Measurements from ENCODE around the gene NPIPA8.
"Not testable (repeated sequence)": the region's sequence is repeated elsewhere in the genome, so short reads cannot be mapped to it uniquely, and the experiment has no call there.

The NPIPA8 gene

GRCh38 chr16:18336636-18337035 is at the start of gene NPIPA8:
NPIPA8 (minus strand) TSS chr16:18336736; CDS start chr16:18332662, 4,074 bp downstream.
- not testable (repeated sequence) for DNase-seq (ENCODE audit: low spot score)

GRCh38 chr16:18385285-18385684 is 48.7 kb upstream of the NPIPA8 start:
- DNase-seq (ENCODE audit: low spot score): not testable (repeated sequence)

- not testable (repeated sequence) for DNase-seq (ENCODE audit: low spot score)
These were observed 48.3 kb upstream of the NPIPA8 start for GRCh38 chr16:18384869-18385268.

GRCh38 chr16:18384098-18384636 is 47.6 kb upstream of the NPIPA8 start:
- not testable (repeated sequence) for DNase-seq (ENCODE audit: low spot score)

GRCh38 chr16:18382696-18383095 is 46.2 kb upstream of the NPIPA8 start:
- DNase-seq (ENCODE audit: low spot score): not testable (repeated sequence)

GRCh38 chr16:18347742-18348141 is 11.2 kb upstream of the NPIPA8 start:
- not testable (repeated sequence) for DNase-seq (ENCODE audit: low spot score)

- DNase-seq (ENCODE audit: low spot score): not testable (repeated sequence)
These were observed 10.5 kb upstream of the NPIPA8 start for GRCh38 chr16:18346993-18347392.

GRCh38 chr16:18344634-18345033 is 8.1 kb upstream of the NPIPA8 start:
- not testable (repeated sequence) for DNase-seq (ENCODE audit: low spot score)

- DNase-seq (ENCODE audit: low spot score): not testable (repeated sequence)
These were observed 5.5 kb upstream of the NPIPA8 start for GRCh38 chr16:18341986-18342385.

GRCh38 chr16:18341417-18341960 is 5.0 kb upstream of the NPIPA8 start:
- DNase-seq (ENCODE audit: low spot score): not testable (repeated sequence)

- not testable (repeated sequence) for DNase-seq (ENCODE audit: low spot score)
These were observed 2.7 kb upstream of the NPIPA8 start for GRCh38 chr16:18339210-18339609.

- not testable (repeated sequence) for DNase-seq (ENCODE audit: low spot score)
These were observed 24.7 kb downstream of the NPIPA8 start for GRCh38 chr16:18311811-18312210.

GRCh38 chr16:18309159-18309558 is 27.4 kb downstream of the NPIPA8 start:
- DNase-seq (ENCODE audit: low spot score): not testable (repeated sequence)

- DNase-seq (ENCODE audit: low spot score): not testable (repeated sequence)
These were observed 29.3 kb downstream of the NPIPA8 start for GRCh38 chr16:18307241-18307640.

GRCh38 chr16:18306066-18306465 is 30.5 kb downstream of the NPIPA8 start:
- DNase-seq (ENCODE audit: low spot score): not testable (repeated sequence)

- not testable (repeated sequence) for DNase-seq (ENCODE audit: low spot score)
These were observed 33.4 kb downstream of the NPIPA8 start for GRCh38 chr16:18303059-18303706.

- DNase-seq (ENCODE audit: low spot score): not testable (repeated sequence)
These were observed 38.8 kb downstream of the NPIPA8 start for GRCh38 chr16:18297714-18298113.

GRCh38 chr16:18296931-18297330 is 39.6 kb downstream of the NPIPA8 start:
- DNase-seq (ENCODE audit: low spot score): not testable (repeated sequence)

GRCh38 chr16:18294371-18294770 is 42.2 kb downstream of the NPIPA8 start:
- not testable (repeated sequence) for DNase-seq (ENCODE audit: low spot score)

GRCh38 chr16:18293337-18293956 is 43.1 kb downstream of the NPIPA8 start:
- not testable (repeated sequence) for DNase-seq (ENCODE audit: low spot score)

GRCh38 chr16:18290959-18291358 is 45.6 kb downstream of the NPIPA8 start:
- DNase-seq (ENCODE audit: low spot score): not testable (repeated sequence)

GRCh38 chr16:18286342-18286741 is 50.2 kb downstream of the NPIPA8 start:
- DNase-seq (ENCODE audit: low spot score): not testable (repeated sequence)

GRCh38 chr16:18280319-18280718 is 56.2 kb downstream of the NPIPA8 start:
- DNase-seq (ENCODE audit: low spot score): not testable (repeated sequence)
